Measurements from ENCODE around the gene IPCEF1. TPM values are rescaled to one million over a fixed set of nuclear protein-coding genes. Genes with fewer than 3 reads are reported as not detected.

Gene IPCEF1
- total RNA-seq (2013) = 27.9 TPM
- polyA plus RNA-seq (10 to 100 TPM; 14.7 to 29.7 (median 16.5) TPM), polyA minus RNA-seq (20.2 and 30.7 TPM in 2 replicates), total RNA-seq (1.2 to 24.0 (median 20.2) reads per million in 11 experiments)

- Histone ChIP-seq H3K36me3 (replicated peaks in 1 of 2; ENCODE audit: control insufficient read depth in 1 of 2, insufficient read depth in 2 of 2, low read length in 2 of 2) (no peaks in the 10 kb centered on the region), H3K4me1 (ENCODE audit: control insufficient read depth in 1 of 2, insufficient read depth in 2 of 2, low read length in 2 of 2) (peaks cover 72 to 84% of the 10 kb centered on the region in 2 donors), H4K20me1 (ENCODE audit: insufficient read depth, low read length) (peaks cover 17% of the 10 kb centered on the region), H3K27ac (ENCODE audit: low read depth in 1 of 2, low read length in 2 of 2) (peak within 1 kb of the TSS; percentile 83 to 88), H3K4me3 (replicated peaks in 1 of 3; ENCODE audit: low read depth in 2 of 3, low read length in 3 of 3) (peak within 1 kb of the TSS; percentile 44 to 76 (median 75)), H2AFZ (ENCODE audit: insufficient read depth, low read depth, low read length, poor library complexity, severe bottlenecking) (no peak within 1 kb of the TSS), H3K9me3 (replicated peaks in 1 of 2; ENCODE audit: control insufficient read depth in 1 of 2, insufficient read depth in 1 of 2, low read length in 2 of 2) (no peaks in the 10 kb centered on the region), H3K4me2 (replicated peaks; ENCODE audit: extremely low read depth, low read length, poor library complexity, severe bottlenecking) (peak within 1 kb of the TSS; percentile 74), H3K79me2 (ENCODE audit: insufficient read depth, low read length) (peaks cover 42% of the 10 kb centered on the region), H3K9ac (ENCODE audit: insufficient read depth, low read length, poor library complexity, severe bottlenecking) (peak within 1 kb of the TSS; percentile 16), H3K27me3 (ENCODE audit: control insufficient read depth in 2 of 2, insufficient read depth in 2 of 2, low read length in 2 of 2) (no peaks in the 10 kb centered on the region)
- no peak for TF ChIP-seq CTCF (IDR thresholded peaks at IDR 0.05)
- intact Hi-C loops (cut with micrococcal nuclease) = loop anchor here (5.0 to 10.0 kb wide), 2 partner anchors 54 to 222 kb away; no protein-coding TSS in a partner anchor
- H3K27me3 Mint-ChIP-seq (ENCODE audit: low read depth in 3 of 3) = peaks cover 0 to 3% (median 0%) of the 10 kb centered on the region in 3 donors
- H3K4me1 Mint-ChIP-seq = peaks cover 84% of the 10 kb centered on the region
- peak within 1 kb of the TSS; percentile 91 to 98 (median 97) for H3K27ac Mint-ChIP-seq
- WGBS (ENCODE audit: insufficient coverage) = 14% methylated on average over 1 of the region's 3 CpGs
- peak within 1 kb of the TSS; percentile 68 to 82 for H3K4me3 Mint-ChIP-seq
- peaks cover 1 to 18% of the 10 kb centered on the region in 2 donors for H3K36me3 Mint-ChIP-seq
- DNase-seq = peak; percentile 77 to 95 (median 89)
- peaks cover 0 to 10% (median 0%) of the 10 kb centered on the region in 7 donors for H3K9me3 Mint-ChIP-seq
Observed at GRCh38 chr6:154356690-154357089, at the start of gene IPCEF1. Gene IPCEF1 (minus strand): TSS chr6:154356803. CDS start chr6:154265947, 90,856 bp downstream.

GRCh38 chr6:154406301-154406700 lies 49.7 kb upstream of the IPCEF1 start:
- Mint-ChIP-seq H3K4me3 (no peak overlapping the region), H3K36me3 (no peaks in the 10 kb centered on the region), H3K4me1 (peaks cover 3% of the 10 kb centered on the region), H3K27ac (no peak overlapping the region), H3K27me3 (ENCODE audit: low read depth in 3 of 3) (peaks cover 0 to 2% (median 0%) of the 10 kb centered on the region in 3 donors), H3K9me3 (peaks cover 0 to 2% (median 0%) of the 10 kb centered on the region in 7 donors)
- H3K27me3 ChIP-seq (ENCODE audit: control insufficient read depth in 2 of 2, insufficient read depth in 2 of 2, low read length in 2 of 2) = no peaks in the 10 kb centered on the region
- intact Hi-C loops (cut with micrococcal nuclease) = no loop called here
- H3K9me3 ChIP-seq (replicated peaks in 1 of 2; ENCODE audit: control insufficient read depth in 1 of 2, insufficient read depth in 1 of 2, low read length in 2 of 2) = no peaks in the 10 kb centered on the region
- H3K4me1 ChIP-seq (ENCODE audit: control insufficient read depth in 1 of 2, insufficient read depth in 2 of 2, low read length in 2 of 2) = no peaks in the 10 kb centered on the region
- H3K9ac ChIP-seq (ENCODE audit: insufficient read depth, low read length, poor library complexity, severe bottlenecking) = no peak overlapping the region
- no peak overlapping the region for H3K27ac ChIP-seq (ENCODE audit: low read depth in 1 of 2, low read length in 2 of 2)
- WGBS (ENCODE audit: insufficient coverage) = 100% methylated on average over 7 of the region's 20 CpGs
- no peak overlapping the region for H3K4me3 ChIP-seq (replicated peaks in 1 of 3; ENCODE audit: low read depth in 2 of 3, low read length in 3 of 3)
- no peak for DNase-seq
- no peak overlapping the region for H2AFZ ChIP-seq (ENCODE audit: insufficient read depth, low read depth, low read length, poor library complexity, severe bottlenecking)
- no peak overlapping the region for H3K4me2 ChIP-seq (replicated peaks; ENCODE audit: extremely low read depth, low read length, poor library complexity, severe bottlenecking)
- no peaks in the 10 kb centered on the region for H4K20me1 ChIP-seq (ENCODE audit: insufficient read depth, low read length)
- no peaks in the 10 kb centered on the region for H3K79me2 ChIP-seq (ENCODE audit: insufficient read depth, low read length)
- TF ChIP-seq CTCF (IDR thresholded peaks at IDR 0.05) = no peak
- H3K36me3 ChIP-seq (replicated peaks in 1 of 2; ENCODE audit: control insufficient read depth in 1 of 2, insufficient read depth in 2 of 2, low read length in 2 of 2) = no peaks in the 10 kb centered on the region

Data from CD14-positive monocyte (primary cell).